CD14-positive monocyte (primary cell): Measurements from ENCODE around the gene TBC1D2. TPM values are rescaled to one million over a fixed set of nuclear protein-coding genes. Genes with fewer than 3 reads are reported as not detected.

ENCODE experiments used
- DNase-seq, 3 donors: peaks; one replicate each; pipeline ENCODE4 v3.0.0-alpha.2; 2011 to 2022
- H2AFZ ChIP-seq: 2 replicates; pipeline ENCODE4 v1.6.0; 2012; ENCODE audit warnings: mild to moderate bottlenecking, low read depth, low read length, inconsistent platforms; ENCODE audit not compliant: insufficient read depth, poor library complexity, severe bottlenecking
- H3K27ac ChIP-seq, 2 donors: 1 replicate in 1 of 2; 2 replicates in 1 of 2; pipeline ENCODE4 v1.5.1; 2012 to 2013; ENCODE audit warnings: low read length in 2 of 2, control low read depth in 1 of 2, inconsistent platforms in 1 of 2, low read depth in 1 of 2, mild to moderate bottlenecking in 1 of 2
- H3K27me3 ChIP-seq, 2 donors: one replicate each; pipeline versions ENCODE4 v1.6.0 to v1.6.1; 2011 to 2013; ENCODE audit warnings: low read length in 2 of 2; ENCODE audit not compliant: control insufficient read depth in 2 of 2, insufficient read depth in 2 of 2
- H3K36me3 ChIP-seq, 2 donors: replicated peaks in 1 of 2; 1 replicate in 1 of 2; 2 replicates in 1 of 2; pipeline versions ENCODE4 v1.5.1 to v1.6.1; 2012 to 2013; ENCODE audit warnings: low read length in 2 of 2, control low read depth in 1 of 2, inconsistent platforms in 1 of 2, mild to moderate bottlenecking in 1 of 2; ENCODE audit not compliant: insufficient read depth in 2 of 2, control insufficient read depth in 1 of 2
- H3K4me1 ChIP-seq, 2 donors: 1 replicate in 1 of 2; 2 replicates in 1 of 2; pipeline versions ENCODE4 v1.5.1 to v1.6.1; 2012 to 2013; ENCODE audit warnings: low read length in 2 of 2, control low read depth in 1 of 2, inconsistent platforms in 1 of 2, mild to moderate bottlenecking in 1 of 2, moderate library complexity in 1 of 2; ENCODE audit not compliant: insufficient read depth in 2 of 2, control insufficient read depth in 1 of 2
- H3K4me2 ChIP-seq: replicated peaks from 2 replicates; pipeline ENCODE3; 2012; ENCODE audit warnings: low read length, moderate library complexity, mild to moderate bottlenecking; ENCODE audit not compliant: poor library complexity, severe bottlenecking; ENCODE audit errors: extremely low read depth
- H3K4me3 ChIP-seq, 3 experiments: fragments of 200-600 bp in 1 of 3; sonication (generic) in 1 of 3; replicated peaks in 1 of 3; 1 replicate in 2 of 3; 2 replicates in 1 of 3; pipeline ENCODE4 v1.5.1; 2011 to 2013; ENCODE audit warnings: low read length in 3 of 3, mild to moderate bottlenecking in 3 of 3, control low read depth in 2 of 3, low read depth in 2 of 3, inconsistent platforms in 1 of 3, moderate library complexity in 1 of 3
- H3K79me2 ChIP-seq: 2 replicates; pipeline ENCODE4 v1.6.0; 2012; ENCODE audit warnings: mild to moderate bottlenecking, control low read depth, inconsistent platforms, low read length, moderate library complexity; ENCODE audit not compliant: insufficient read depth
- H3K9ac ChIP-seq: 2 replicates; pipeline ENCODE4 v1.6.0; 2017; ENCODE audit warnings: low read length, mild to moderate bottlenecking; ENCODE audit not compliant: insufficient read depth, poor library complexity, severe bottlenecking
- H3K9me3 ChIP-seq, 2 donors: replicated peaks in 1 of 2; 1 replicate in 1 of 2; 2 replicates in 1 of 2; pipeline versions ENCODE4 v1.5.1 to v1.6.1; 2012 to 2013; ENCODE audit warnings: low read length in 2 of 2, control low read depth in 1 of 2; ENCODE audit not compliant: control insufficient read depth in 1 of 2, insufficient read depth in 1 of 2
- H4K20me1 ChIP-seq: 2 replicates; pipeline ENCODE4 v1.6.0; 2012; ENCODE audit warnings: mild to moderate bottlenecking, low read length, control low read depth, moderate library complexity; ENCODE audit not compliant: insufficient read depth
- H3K27ac Mint-ChIP-seq, 7 donors: one replicate each; pipeline ENCODE4 v1.8.0; 2020; ENCODE audit warnings: mild to moderate bottlenecking in 7 of 7, mixed read lengths in 7 of 7, moderate library complexity in 6 of 7, inconsistent platforms in 2 of 7
- H3K27me3 Mint-ChIP-seq, 3 donors: one replicate each; pipeline ENCODE4 v1.8.0; 2021 to 2022; ENCODE audit warnings: low read depth in 3 of 3, mild to moderate bottlenecking in 3 of 3, mixed read lengths in 3 of 3, moderate library complexity in 3 of 3, inconsistent platforms in 1 of 3
- H3K36me3 Mint-ChIP-seq, 2 donors: one replicate each; pipeline ENCODE4 v1.8.0; 2020; ENCODE audit warnings: mixed read lengths in 2 of 2, inconsistent platforms in 1 of 2, mild to moderate bottlenecking in 1 of 2
- H3K4me1 Mint-ChIP-seq: one replicate; pipeline ENCODE4 v1.8.0; 2020; ENCODE audit warnings: mild to moderate bottlenecking, mixed read lengths
- H3K4me3 Mint-ChIP-seq, 2 donors: one replicate each; pipeline ENCODE4 v1.8.0; 2020; ENCODE audit warnings: mild to moderate bottlenecking in 2 of 2, mixed read lengths in 2 of 2, moderate library complexity in 1 of 2
- H3K9me3 Mint-ChIP-seq, 7 donors: one replicate each; pipeline ENCODE4 v1.8.0; 2020 to 2022; ENCODE audit warnings: mixed read lengths in 7 of 7, mild to moderate bottlenecking in 6 of 7, moderate library complexity in 6 of 7, inconsistent platforms in 2 of 7
- WGBS: methylation state at CpG from one replicate; pipeline ENCODE4 v1.1.5; 2013; ENCODE audit warnings: missing lambda C conversion rate; ENCODE audit not compliant: insufficient coverage; 5-methylcytosine and 5-hydroxymethylcytosine counted together
- intact Hi-C, 2 donors: fragments of 100-400 bp; cut with micrococcal nuclease; formaldehyde crosslinking; loops; one replicate each; pipeline versions ENCODE4 v1.15.0 to v1.15.1; 2023
- polyA plus RNA-seq, 3 donors: library from polyadenylated mRNA; depleted of rRNA in 1 of 3; unstranded in 2 of 3; stranded (reverse) in 1 of 3; fragments of 300-500 nt in 2 of 3; fragments of >200 nt in 1 of 3; fragmentation: Illumina TruSeq in 2 of 3; gene quantifications; 1 replicate in 2 of 3; 2 replicates in 1 of 3; pipeline ENCODE4 v1.2.3, GENCODE V29; 2012 to 2021
- TF ChIP-seq, protein P1 (sequence below): fragments of 200-600 bp; IDR thresholded peaks from one replicate; pipeline ENCODE4 v1.8.0; 2022; ENCODE audit warnings: antibody characterized with exemption, mild to moderate bottlenecking

The TBC1D2 gene
- polyA plus RNA-seq, 3 donors: 23.2 to 55.7 (median 34.4) TPM

DNA sequence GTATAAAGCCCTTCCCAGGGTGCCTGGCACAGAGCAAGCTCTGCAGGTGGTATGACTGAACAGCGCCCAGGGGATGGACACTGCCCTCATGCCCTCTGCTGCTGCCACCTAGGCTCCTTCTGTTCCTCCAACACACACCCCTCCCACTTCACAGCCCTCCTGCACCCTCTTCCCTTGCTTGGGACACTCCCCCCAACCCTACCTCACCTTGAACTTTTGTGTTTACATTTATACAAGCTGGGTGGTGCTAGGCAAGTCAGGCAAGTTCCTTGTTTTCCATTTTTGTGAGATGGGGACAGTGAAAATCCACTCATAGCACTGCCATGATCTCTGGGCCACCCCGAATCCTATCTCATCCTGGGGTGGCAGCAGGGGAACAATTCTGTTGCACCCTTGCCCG lies 44.2 kb downstream of the TBC1D2 start:
- Mint-ChIP-seq H3K27ac (peak overlapping the region in 4 of 7 donors; percentile 15 to 62 (median 47)), H3K9me3 (peaks cover 0 to 2% (median 0%) of the 10 kb centered on the region in 7 donors), H3K27me3 (no peaks in the 10 kb centered on the region), H3K4me3 (no peak overlapping the region), H3K36me3 (peaks cover 87 to 94% of the 10 kb centered on the region in 2 donors), H3K4me1 (peaks cover 2% of the 10 kb centered on the region)
- WGBS: 100% methylated on average over 3 of the region's 3 CpGs
- Histone ChIP-seq H2AFZ (no peak overlapping the region), H3K79me2 (peaks cover 6% of the 10 kb centered on the region), H3K4me1 (no peaks in the 10 kb centered on the region), H3K36me3 (peaks cover 95 to 100% of the 10 kb centered on the region in 2 donors), H3K27ac (no peak overlapping the region), H4K20me1 (peaks cover 73% of the 10 kb centered on the region), H3K4me2 (no peak overlapping the region), H3K9me3 (no peaks in the 10 kb centered on the region), H3K27me3 (no peaks in the 10 kb centered on the region), H3K4me3 (no peak overlapping the region), H3K9ac (no peak overlapping the region)
- TF ChIP-seq, protein P1, sequence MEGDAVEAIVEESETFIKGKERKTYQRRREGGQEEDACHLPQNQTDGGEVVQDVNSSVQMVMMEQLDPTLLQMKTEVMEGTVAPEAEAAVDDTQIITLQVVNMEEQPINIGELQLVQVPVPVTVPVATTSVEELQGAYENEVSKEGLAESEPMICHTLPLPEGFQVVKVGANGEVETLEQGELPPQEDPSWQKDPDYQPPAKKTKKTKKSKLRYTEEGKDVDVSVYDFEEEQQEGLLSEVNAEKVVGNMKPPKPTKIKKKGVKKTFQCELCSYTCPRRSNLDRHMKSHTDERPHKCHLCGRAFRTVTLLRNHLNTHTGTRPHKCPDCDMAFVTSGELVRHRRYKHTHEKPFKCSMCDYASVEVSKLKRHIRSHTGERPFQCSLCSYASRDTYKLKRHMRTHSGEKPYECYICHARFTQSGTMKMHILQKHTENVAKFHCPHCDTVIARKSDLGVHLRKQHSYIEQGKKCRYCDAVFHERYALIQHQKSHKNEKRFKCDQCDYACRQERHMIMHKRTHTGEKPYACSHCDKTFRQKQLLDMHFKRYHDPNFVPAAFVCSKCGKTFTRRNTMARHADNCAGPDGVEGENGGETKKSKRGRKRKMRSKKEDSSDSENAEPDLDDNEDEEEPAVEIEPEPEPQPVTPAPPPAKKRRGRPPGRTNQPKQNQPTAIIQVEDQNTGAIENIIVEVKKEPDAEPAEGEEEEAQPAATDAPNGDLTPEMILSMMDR: no peak
- intact Hi-C loops: no loop called here
- no peak for DNase-seq

DNA sequence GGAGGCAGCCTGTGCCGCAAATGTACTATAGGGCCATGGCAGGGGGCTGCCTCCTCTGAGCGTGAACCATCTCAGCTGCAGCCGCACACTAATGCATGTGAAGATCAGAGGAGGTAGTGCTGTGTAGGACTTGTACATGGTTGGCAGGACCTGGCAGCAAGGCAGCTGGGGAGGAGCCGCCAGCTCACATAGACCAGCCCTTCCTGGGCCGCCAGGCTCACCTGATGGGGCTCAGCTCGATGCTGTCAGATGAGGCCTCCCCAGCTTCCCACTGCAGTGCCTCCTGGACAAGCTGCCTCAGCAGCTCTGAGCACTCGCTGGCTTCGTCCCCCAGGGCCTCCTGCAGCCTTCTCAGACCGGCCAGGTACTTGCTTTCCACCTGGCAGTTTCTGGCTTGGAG lies 45.0 kb downstream of the TBC1D2 start:
- Histone ChIP-seq H3K4me1 (no peaks in the 10 kb centered on the region), H3K9me3 (no peaks in the 10 kb centered on the region), H3K79me2 (no peaks in the 10 kb centered on the region), H3K36me3 (peaks cover 88 to 94% of the 10 kb centered on the region in 2 donors), H3K4me2 (no peak overlapping the region), H4K20me1 (peaks cover 70% of the 10 kb centered on the region), H3K4me3 (no peak overlapping the region), H3K27ac (no peak overlapping the region), H3K9ac (no peak overlapping the region), H3K27me3 (no peaks in the 10 kb centered on the region), H2AFZ (no peak overlapping the region)
- no peaks in the 10 kb centered on the region for H3K9me3 Mint-ChIP-seq
- TF ChIP-seq, protein P1: no peak
- peak overlapping the region in 1 of 7 donors; percentile 46 for H3K27ac Mint-ChIP-seq
- H3K4me3 Mint-ChIP-seq: no peak overlapping the region
- peaks cover 5% of the 10 kb centered on the region for H3K4me1 Mint-ChIP-seq
- WGBS: 99% methylated on average over 9 of the region's 9 CpGs
- peaks cover 79 to 89% of the 10 kb centered on the region in 2 donors for H3K36me3 Mint-ChIP-seq
- DNase-seq: no peak
- intact Hi-C loops: no loop called here
- no peaks in the 10 kb centered on the region for H3K27me3 Mint-ChIP-seq
